ENCODE measurements around the gene SOX21. TPM values are rescaled to one million over a fixed set of nuclear protein-coding genes. Genes with fewer than 3 reads are reported as not detected.

The SOX21 gene
- total RNA-seq, 1 donor from 2014 or later = 61.1 TPM

DNA sequence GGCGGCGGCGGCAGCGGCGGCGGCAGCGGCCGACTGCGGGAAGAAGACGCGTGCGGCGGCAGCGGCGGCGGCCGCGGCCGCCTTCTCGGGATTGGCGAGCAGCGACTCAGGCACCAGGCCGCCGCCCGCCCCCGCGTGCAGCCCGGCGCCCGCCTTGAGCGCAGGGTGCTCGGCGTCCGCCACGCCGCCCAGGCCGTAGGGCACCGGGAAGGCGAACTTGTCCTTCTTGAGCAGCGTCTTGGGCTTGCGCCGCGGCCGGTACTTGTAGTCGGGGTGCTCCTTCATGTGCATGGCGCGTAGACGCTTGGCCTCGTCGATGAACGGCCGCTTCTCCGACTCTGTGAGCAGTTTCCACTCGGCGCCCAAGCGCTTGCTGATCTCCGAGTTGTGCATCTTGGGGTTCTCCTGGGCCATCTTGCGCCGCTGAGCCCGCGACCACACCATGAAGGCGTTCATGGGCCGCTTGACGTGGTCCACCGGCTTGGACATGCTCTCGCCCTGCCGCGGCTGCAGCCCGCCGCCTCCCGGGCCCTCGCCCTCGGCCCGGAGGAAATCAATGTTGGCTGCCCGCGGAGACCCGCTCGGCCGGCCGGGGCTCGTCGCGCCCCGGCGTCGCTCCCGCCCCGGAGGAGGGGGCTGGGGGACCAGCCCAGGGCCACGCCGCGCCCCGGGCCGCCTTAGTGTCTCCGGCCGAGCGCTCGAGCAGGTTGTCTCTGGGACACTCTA lies 621 bp downstream of the SOX21 start:
- DNase-seq (ENCODE audit: low spot score, unreplicated experiment) = peak; percentile 22
- Mint-ChIP-seq H3K27ac (peak overlapping the region; percentile 97), H3K9me3 (ENCODE audit: low read depth) (no peaks in the 10 kb centered on the region), H3K4me3 (ENCODE audit: low read depth) (peak overlapping the region; percentile 98), H3K4me1 (ENCODE audit: low read depth) (peaks cover 43% of the 10 kb centered on the region), H3K27me3 (peaks cover 28% of the 10 kb centered on the region), H3K36me3 (ENCODE audit: insufficient read depth) (peaks cover 4% of the 10 kb centered on the region)
- TF ChIP-seq, protein P1, sequence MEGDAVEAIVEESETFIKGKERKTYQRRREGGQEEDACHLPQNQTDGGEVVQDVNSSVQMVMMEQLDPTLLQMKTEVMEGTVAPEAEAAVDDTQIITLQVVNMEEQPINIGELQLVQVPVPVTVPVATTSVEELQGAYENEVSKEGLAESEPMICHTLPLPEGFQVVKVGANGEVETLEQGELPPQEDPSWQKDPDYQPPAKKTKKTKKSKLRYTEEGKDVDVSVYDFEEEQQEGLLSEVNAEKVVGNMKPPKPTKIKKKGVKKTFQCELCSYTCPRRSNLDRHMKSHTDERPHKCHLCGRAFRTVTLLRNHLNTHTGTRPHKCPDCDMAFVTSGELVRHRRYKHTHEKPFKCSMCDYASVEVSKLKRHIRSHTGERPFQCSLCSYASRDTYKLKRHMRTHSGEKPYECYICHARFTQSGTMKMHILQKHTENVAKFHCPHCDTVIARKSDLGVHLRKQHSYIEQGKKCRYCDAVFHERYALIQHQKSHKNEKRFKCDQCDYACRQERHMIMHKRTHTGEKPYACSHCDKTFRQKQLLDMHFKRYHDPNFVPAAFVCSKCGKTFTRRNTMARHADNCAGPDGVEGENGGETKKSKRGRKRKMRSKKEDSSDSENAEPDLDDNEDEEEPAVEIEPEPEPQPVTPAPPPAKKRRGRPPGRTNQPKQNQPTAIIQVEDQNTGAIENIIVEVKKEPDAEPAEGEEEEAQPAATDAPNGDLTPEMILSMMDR (IDR thresholded peaks at IDR 0.05; ENCODE audit: unreplicated experiment) = no peak

DNA sequence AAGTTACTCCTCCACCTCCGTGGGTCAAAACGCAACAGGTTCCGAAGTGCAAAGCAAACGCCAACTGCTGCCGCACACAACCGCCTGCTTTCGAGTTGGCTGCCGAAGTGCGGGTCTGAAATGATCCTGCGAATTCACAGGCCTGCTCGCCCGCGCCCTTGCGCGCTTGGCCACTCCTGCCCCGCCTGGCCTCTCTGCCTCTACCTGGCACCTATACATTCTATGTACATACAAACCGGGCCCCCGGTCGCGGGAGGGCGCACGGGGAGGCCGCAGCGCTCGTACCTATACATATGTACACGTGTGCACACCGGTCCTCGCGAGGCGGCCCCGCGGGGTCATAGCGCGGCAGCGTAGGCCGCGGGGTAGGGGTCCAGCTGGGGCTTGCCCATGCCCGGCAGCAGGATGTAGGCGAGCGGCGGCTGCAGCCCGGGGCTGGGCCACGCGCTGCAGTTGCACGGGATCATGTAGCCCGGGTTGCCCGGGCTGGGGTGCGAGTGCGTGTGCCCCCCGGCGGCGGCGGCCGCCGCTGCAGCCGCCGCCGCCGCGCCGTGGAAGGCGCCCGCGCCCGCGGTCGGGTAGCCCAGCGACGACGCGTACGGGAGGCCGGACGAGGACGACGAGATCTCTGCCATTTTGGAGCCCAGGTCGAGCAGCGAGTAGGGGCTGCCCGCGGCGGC lies 1.3 kb downstream of the SOX21 start:
- H3K36me3 Mint-ChIP-seq (ENCODE audit: insufficient read depth) = peaks cover 4% of the 10 kb centered on the region
- peak overlapping the region; percentile 90 for H3K27ac Mint-ChIP-seq
- peak overlapping the region; percentile 91 for H3K4me3 Mint-ChIP-seq (ENCODE audit: low read depth)
- H3K4me1 Mint-ChIP-seq (ENCODE audit: low read depth) = peaks cover 42% of the 10 kb centered on the region
- DNase-seq (ENCODE audit: low spot score, unreplicated experiment) = peak; percentile 36
- TF ChIP-seq, protein P1 (IDR thresholded peaks at IDR 0.05; ENCODE audit: unreplicated experiment) = peak; percentile 53
- peaks cover 35% of the 10 kb centered on the region for H3K27me3 Mint-ChIP-seq
- H3K9me3 Mint-ChIP-seq (ENCODE audit: low read depth) = no peaks in the 10 kb centered on the region

DNA sequence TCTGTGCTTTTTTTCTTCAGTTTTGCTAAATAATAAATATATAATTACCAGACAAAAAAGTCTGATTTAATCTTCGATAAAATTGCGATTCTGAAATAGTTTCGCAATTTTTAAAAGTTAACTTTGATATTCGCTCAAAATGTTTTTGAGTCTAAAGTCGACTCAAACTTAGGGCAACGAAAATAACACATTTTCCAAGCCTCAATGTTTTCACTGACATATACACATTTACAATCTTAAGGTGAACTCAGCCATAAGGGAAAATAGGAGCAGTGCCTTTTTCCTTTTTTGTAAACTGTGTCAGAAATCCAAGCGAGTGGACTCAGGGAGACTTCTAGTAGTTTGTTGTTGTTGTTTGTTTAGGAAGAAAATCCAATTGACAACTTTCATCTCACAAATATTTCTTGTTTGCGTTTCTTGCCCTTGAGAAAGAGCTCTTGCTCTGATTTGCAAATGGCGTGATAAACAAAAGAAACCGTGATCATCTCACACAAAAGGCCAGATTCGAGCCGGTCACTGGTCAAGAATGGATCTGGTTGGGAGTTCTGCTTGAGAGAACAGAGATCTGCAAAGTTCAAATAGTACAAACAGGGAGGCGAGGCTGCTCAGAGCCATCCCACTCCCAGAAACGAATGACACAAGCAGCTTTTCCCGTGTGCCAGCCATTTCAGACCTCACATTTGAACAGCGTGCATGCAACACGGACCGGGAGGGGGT lies 2.1 kb downstream of the SOX21 start:
- H3K27me3 Mint-ChIP-seq = peaks cover 43% of the 10 kb centered on the region
- H3K9me3 Mint-ChIP-seq (ENCODE audit: low read depth) = no peaks in the 10 kb centered on the region
- H3K4me3 Mint-ChIP-seq (ENCODE audit: low read depth) = peak overlapping the region; percentile 91
- peaks cover 4% of the 10 kb centered on the region for H3K36me3 Mint-ChIP-seq (ENCODE audit: insufficient read depth)
- H3K4me1 Mint-ChIP-seq (ENCODE audit: low read depth) = peaks cover 34% of the 10 kb centered on the region
- no peak for DNase-seq (ENCODE audit: low spot score, unreplicated experiment)
- H3K27ac Mint-ChIP-seq = peak overlapping the region; percentile 90
- TF ChIP-seq, protein P1 (IDR thresholded peaks at IDR 0.05; ENCODE audit: unreplicated experiment) = no peak

GRCh38 chr13:94709001-94709834 lies 3.1 kb downstream of the SOX21 start:
- Mint-ChIP-seq H3K27me3 (peaks cover 52% of the 10 kb centered on the region), H3K27ac (peak overlapping the region; percentile 80), H3K4me1 (ENCODE audit: low read depth) (peaks cover 32% of the 10 kb centered on the region), H3K9me3 (ENCODE audit: low read depth) (no peaks in the 10 kb centered on the region), H3K36me3 (ENCODE audit: insufficient read depth) (peaks cover 4% of the 10 kb centered on the region), H3K4me3 (ENCODE audit: low read depth) (peak overlapping the region; percentile 91)
- TF ChIP-seq, protein P1 (IDR thresholded peaks at IDR 0.05; ENCODE audit: unreplicated experiment) = no peak
- DNase-seq (ENCODE audit: low spot score, unreplicated experiment) = no peak
